Dedifferentiated amniotic fluid mesenchymal stem cell (primary cell): Measurements from ENCODE around the gene CWF19L1.

Source experiments
- DNase-seq: peaks from one replicate; pipeline ENCODE4 v3.0.0-alpha.2; 2016; ENCODE audit errors: extremely low spot score

Gene CWF19L1

GRCh38 chr10:100248820-100249219 is 18.6 kb downstream of the CWF19L1 start:
- no peak for DNase-seq

GRCh38 chr10:100245484-100246220 is 21.8 kb downstream of the CWF19L1 start:
- DNase-seq = no peak

- DNase-seq = no peak
Observed at GRCh38 chr10:100239851-100240250, 27.6 kb downstream of the CWF19L1 start.

GRCh38 chr10:100238429-100238828 is 29.0 kb downstream of the CWF19L1 start:
- DNase-seq = no peak

GRCh38 chr10:100232101-100232500 is 35.3 kb downstream of the CWF19L1 start:
- peak; percentile 43 for DNase-seq

- no peak for DNase-seq
Observed at GRCh38 chr10:100229819-100230422, 37.5 kb downstream of the CWF19L1 start.

GRCh38 chr10:100223879-100224278 is 43.6 kb downstream of the CWF19L1 start:
- DNase-seq = no peak

GRCh38 chr10:100222529-100222928 is 44.9 kb downstream of the CWF19L1 start:
- no peak for DNase-seq

- DNase-seq = no peak
Observed at GRCh38 chr10:100216006-100216405, 51.4 kb downstream of the CWF19L1 start.

- peak; percentile 56 for DNase-seq
Observed at GRCh38 chr10:100209303-100209702, 58.1 kb downstream of the CWF19L1 start.

GRCh38 chr10:100208276-100208675 is 59.2 kb downstream of the CWF19L1 start:
- no peak for DNase-seq

- no peak for DNase-seq
Observed at GRCh38 chr10:100204370-100204769, 63.1 kb downstream of the CWF19L1 start.

- DNase-seq = no peak
Observed at GRCh38 chr10:100201549-100201948, 65.9 kb downstream of the CWF19L1 start.

- DNase-seq = no peak
Observed at GRCh38 chr10:100194711-100195110, 72.7 kb downstream of the CWF19L1 start.

GRCh38 chr10:100192350-100192749 is 75.1 kb downstream of the CWF19L1 start:
- no peak for DNase-seq

GRCh38 chr10:100186253-100187212 is 80.9 kb downstream of the CWF19L1 start:
- DNase-seq = peak; percentile 42

- peak; percentile 83 for DNase-seq
Observed at GRCh38 chr10:100185364-100186252, 81.8 kb downstream of the CWF19L1 start, which contains the start of gene ERLIN1. TSS of gene ERLIN1 (minus strand) at chr10:100186029. CDS start at chr10:100185626, 403 bp downstream.

- no peak for DNase-seq
Observed at GRCh38 chr10:100184840-100185239, 82.6 kb downstream of the CWF19L1 start.

- no peak for DNase-seq
Observed at GRCh38 chr10:100184426-100184825, 83.0 kb downstream of the CWF19L1 start.

GRCh38 chr10:100183481-100183880 is 84.0 kb downstream of the CWF19L1 start:
- DNase-seq = no peak

GRCh38 chr10:100182908-100183307 is 84.5 kb downstream of the CWF19L1 start:
- no peak for DNase-seq
